Measurements from ENCODE around the gene DHX57.

Gene DHX57

DNA sequence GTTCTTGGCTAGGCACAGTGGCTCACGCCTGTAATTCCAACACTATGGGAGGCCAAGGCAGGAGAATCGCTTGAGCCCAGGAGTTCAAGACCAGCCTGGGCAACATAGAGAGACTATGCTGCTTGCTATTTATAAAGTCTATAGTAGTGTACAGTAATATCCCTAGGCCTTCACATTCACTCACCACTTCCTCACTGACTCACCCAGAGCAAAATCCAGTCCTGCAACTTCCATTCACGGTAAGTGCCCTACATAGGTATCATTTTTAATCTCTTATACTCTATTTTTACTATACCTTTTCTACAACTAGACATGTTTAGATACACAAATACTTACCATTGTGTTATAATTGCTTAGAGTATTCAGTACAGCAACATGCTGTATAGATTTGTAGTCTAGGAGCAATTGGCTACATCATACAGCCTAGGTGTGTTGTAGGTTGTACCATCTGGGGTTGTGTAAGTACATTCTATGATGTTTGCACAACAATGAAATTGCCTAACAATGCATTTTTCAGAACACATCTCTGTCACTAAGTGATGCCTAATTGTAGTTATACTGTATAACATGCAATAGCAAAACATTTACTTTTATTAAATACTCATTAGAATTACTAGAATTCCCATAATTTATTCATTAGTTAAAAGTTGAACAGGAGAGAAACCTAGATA is 8.8 kb downstream of the DHX57 start:
- no peak for DNase-seq

DNA sequence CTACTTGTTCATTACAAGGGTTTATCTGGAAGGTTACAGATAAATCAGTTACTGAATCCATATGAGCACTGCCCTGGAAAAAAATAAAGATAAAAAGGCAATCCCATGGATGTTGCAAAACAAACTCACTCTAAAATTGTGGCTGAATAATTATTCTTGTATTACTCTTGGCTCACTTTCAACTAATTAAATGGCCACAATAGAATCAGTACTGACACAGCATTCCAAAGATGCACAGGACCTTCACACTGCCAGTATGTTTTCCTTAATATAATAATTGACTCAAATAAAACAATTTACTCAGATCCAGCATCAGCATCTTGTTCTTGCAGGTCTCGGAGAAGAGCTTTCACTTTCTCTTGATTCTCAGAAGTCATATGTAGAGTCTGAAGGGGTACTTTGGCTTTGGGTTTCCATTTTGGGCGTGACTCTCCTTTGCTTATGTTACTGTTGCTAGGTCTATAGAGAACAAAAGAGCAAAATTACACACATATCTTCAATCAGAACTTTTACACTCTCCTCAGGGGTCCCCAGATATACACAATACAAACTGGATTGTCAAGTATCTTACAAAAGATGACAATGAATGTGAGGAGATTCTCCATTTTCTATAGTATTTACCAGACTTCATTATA is 12.6 kb downstream of the DHX57 start:
- DNase-seq: no peak

DNA sequence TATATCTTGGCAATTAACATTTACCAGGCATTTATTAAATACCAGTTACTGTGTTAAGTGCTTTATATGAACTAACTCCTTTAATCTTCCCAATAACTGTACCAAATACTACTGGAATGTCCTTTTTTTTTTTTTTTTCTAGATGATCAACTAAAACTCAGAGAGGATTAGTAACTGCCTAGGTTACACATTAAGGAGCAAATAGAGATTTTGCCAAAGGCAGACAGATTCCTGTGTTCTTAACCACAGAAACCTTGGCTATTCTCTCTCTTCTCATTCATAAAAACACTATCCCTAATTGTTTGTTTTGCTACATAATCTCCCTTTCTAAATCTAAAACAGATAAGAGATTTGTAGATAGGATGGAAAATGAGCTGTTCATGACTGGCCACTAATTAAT is 13.3 kb downstream of the DHX57 start:
- DNase-seq: no peak

DNA sequence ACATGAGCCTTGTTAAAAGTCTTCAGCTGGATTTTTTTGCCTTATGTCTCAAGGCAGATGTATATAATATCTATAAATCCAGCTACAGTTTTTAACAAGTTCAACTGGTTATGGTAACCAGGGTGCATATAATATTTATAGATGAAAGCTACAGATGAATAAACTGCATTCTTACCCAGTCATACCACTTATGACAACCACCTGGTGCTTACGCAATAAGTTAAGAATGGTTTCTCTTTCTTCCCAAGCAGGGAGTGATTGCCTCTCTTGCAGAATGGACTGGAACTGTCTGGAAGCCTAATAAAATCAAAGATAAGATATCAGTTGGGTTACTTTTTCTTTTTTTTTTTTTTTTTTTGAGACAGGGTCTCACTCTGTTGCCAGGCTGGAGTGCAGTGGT is 19.6 kb downstream of the DHX57 start:
- DNase-seq: peak; percentile 59

DNA sequence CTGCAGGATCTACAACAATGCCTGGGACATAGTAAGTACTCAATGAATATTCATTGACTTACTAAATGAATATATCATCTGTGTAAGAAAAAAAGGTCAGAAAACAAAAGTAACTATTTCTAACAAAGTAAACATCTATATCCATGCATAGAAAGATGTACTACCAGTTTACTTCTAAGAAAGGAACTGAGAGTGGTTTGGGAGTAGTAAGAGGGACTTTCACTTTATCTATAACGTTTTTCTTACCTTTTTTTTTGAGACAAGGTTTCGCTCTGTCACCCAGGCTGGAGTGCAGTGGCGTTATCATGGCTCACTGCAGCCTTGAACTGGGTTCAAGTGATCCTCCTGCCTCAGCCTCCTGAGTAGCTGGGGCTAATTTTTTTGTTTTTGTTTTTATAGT is 25.7 kb downstream of the DHX57 start:
- DNase-seq: no peak

DNA sequence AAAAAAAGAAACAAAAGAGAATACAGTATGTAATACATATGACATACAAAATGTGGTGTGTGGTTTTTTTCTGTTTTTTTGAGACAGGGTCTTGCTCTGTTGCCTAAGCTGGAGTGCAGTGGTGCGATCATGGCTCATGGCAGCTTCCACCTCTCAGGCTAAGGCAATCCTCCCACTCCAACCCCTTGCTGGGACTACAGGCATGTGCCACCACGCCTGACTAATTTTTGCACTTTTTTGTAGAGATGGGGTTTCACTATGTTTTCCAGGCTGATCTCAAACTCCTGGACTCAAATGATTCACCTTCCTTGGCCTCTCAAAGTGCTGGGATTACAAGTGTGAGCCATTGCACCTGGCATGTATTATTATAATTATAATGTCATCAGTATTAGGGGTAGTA is 38.9 kb downstream of the DHX57 start:
- peak; percentile 66 for DNase-seq

DNA sequence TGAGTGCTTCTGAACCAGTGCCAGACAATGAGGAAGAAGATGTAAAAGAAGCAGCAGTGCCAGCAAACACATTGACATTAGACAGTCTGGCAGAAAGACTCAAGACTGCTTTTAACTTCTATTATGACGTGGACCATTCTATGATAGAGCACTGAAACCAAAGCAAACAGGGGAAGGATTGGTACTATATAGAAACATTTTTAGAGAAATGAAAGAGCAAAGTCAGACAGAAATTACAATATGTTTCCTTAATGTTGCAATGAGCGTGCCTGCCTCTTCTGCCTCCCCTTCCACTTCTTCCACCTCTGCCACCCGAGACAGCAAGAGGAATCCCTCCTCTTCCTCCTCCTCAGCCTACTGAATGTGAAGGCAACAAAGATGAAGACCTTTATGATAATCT is 39.7 kb downstream of the DHX57 start:
- peak; percentile 94 for DNase-seq

DNA sequence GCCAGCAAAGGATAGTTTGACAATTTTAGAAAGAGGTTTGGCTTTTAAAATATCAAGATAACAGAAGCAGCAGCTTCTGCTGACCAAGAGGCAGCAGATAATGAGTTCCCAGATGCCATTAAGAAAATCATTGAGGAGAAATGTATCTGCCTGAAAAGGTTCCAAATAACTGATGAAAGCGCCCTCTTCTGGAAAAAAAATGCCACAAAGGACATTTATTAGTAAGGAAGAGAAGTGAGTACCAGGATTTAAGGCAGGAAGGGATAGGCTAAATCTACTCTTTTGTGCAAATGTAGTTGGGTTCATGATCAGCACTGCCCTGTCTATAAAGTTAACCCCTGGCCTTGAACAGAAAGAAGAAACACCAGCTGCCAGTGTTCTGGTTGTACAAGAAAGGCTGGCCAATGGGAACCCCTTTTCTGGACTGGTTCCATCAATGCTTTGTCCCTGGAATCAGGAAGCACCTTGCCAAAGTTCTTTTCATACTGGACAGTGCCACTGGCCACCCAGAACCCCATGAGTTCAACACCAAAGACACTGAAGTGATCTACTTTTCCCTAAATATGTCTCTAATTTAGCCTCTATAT is 40.6 kb downstream of the DHX57 start:
- DNase-seq: peak; percentile 74

DNA sequence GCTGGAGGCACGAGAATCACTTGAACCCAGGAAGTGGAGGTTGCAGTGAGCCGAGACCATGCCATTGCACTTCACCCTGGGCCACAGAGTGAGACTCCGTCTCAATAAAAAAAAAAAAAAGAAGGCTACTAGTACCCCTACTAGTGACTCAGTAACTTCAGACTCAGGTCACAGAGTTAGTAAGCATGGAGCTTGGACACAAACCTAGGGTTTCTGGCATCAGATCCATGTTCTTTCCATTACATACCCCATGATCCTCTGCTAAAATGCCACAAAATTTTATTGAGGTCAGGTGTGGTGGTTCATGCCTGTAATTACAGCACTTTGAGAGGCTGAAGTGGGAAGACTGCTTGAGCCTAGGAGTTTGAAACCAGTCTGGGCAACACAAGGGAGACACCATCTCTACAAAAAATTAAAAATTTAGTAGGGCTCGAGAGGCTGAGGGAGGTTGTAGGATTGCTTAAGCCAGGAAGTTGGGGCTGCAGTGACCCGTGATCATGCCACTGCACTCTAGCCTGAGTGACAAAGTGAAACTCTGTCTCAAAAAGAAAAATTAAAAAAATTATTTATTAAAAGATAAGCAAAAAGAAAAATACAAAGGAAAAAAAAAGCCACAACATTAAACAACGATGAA is 45.1 kb downstream of the DHX57 start:
- DNase-seq: peak; percentile 83

DNA sequence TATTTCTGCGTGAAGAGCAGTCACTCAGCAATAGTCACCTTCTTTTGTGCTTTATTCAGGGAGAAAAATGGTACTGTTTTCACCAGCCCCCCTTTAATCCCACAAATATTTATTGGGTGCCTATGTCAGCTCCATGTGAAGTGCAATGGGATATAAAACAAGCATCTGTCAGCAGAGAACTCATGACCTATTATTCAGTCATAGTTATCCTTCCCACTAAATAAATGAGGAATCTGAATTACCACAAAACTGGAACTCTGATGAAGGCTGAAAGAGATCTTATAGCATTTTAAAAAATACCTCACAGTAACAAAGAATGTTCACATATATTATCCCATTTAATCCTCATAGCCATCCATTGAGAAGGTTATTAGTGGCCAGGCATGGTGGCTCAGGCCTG is 45.8 kb downstream of the DHX57 start:
- peak; percentile 66 for DNase-seq

DNA sequence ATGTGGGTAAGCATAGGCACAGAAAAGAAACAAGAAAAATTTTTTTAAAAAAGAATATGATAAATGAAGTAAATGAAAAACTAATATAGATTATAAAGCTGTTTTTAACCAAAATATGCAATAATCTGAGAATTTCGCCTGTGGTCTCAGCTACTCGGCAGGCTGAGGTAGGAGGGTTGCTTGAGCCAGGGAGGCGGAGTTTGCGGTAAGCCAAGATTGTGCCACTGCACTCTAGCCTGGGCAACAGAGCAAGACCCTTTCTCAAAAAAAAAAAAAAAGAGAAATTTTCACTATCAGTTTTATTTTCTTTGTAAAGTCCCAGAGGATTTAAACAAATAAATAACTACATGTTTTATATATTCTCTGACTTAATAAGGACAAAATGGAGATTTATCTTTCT is 47.3 kb downstream of the DHX57 start:
- peak; percentile 29 for DNase-seq

DNA sequence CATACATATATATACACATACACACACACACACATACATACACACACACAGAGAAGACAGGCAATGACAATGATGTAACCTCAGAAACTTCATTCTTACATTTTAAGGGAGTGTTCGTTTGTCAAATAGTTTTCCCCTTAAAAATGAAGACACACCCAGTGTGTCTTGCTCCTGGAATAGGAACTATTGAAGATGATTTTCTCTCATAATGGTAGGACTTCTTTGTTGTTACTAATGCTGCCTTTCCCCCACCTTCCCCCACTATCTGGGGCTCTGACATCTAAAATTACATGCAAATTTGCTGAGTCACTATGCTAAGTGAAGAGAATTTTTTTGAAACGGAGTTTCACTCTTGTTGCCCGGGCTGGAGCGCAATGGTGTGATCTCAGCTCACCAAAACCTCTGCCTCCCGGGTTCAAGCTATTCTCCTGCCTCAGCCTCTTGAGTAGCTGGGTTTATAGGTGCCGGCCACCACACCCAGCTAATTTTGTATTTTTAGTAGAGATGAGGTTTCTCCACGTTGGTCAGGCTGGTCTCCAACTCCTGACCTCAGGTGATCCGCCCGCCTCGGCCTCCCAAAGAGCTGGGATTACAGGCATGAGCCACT is 48.1 kb downstream of the DHX57 start:
- peak; percentile 95 for DNase-seq

DNA sequence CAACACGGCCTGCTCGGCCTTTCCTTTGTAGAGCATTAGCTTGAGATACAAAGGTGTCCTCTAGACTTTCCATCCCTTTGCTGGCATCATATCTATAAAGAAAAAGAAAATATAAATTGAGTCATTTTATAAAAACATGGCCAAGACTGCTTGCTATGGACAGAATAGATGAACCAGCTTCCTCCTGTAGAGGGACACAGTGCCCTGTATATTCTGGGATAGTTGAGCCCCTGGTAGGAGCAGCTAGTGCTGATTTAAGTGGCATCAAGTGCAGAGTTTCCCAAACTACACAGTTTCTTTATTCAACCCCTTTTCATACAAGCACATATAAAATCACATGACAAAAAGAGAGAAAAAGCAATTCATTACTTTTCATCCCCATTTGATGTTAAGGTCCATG is 49.8 kb downstream of the DHX57 start:
- DNase-seq: no peak

DNA sequence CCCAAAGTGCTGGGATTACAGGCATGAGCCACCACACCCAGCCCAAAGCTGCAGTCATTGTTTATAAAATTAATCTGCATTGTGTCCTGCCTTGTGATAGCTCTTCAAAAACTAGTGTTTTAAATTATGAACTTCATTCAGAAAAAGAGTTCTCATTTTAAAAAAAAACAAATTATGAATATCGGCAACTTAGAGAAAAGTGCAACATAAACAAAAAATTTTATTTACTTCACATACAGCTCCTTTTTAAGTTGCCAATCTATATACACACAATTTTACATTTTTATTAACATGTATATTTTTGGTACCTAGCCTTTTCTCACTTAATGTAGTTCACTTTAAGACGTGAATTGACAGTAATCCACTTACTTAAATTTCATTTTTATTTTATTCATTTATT is 50.8 kb downstream of the DHX57 start:
- DNase-seq: no peak

DNA sequence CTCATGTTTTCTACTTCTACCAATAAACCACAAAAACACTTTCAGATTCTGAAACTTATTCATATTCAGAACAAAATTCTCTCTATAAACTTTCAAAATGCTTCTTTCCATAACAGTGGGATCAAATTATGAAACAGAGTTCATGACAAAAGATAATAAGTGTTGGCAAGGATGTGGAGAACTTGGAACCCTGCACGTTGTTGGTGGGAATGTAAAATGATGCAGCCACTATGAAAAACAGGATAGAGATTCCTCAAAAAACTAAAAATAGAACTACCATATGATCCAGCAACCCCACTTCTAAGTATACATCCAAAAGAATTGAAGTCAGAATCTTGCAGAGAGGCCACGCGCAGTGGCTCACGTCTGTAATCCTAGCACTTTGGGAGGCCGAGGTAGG is 52.3 kb downstream of the DHX57 start:
- no peak for DNase-seq

DNA sequence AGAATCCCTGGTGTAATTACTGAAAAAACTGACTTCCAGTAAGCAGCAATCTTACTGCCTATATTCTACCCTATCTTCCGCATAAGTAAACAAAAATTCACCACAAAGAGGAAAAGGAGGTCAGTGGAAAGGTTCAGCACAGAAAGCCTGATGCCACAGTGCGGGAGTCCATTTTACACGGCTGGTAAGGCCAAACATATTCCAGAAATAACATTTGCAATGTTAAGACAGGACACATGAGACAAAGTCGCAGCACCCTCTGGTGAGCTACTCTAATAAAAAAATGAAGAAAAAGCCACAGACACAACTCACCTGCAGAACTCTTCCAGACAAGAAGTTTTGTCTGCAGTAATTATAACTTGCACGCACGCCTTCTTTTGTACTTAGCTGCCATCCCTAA is 57.2 kb downstream of the DHX57 start:
- no peak for DNase-seq

DNA sequence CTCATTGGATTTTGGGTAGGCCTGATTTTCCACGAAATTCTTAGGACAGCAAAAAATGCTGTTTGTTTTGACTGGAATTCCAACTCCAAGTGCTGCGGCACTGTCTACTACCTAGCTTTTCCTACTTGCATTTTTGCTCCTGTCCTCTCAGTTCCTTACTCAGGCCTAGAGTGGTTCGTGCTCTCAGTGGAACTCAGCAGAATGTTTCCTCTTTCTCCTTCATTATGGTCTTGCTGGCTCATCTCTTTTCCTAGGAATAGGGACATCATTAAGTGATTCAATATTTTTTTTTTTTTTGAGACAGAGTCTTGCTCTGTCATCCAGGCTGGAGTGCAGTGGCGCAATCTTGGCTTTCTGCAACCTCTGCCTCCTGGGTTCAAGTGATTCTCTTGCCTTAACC is 59.8 kb downstream of the DHX57 start:
- peak; percentile 23 for DNase-seq

DNA sequence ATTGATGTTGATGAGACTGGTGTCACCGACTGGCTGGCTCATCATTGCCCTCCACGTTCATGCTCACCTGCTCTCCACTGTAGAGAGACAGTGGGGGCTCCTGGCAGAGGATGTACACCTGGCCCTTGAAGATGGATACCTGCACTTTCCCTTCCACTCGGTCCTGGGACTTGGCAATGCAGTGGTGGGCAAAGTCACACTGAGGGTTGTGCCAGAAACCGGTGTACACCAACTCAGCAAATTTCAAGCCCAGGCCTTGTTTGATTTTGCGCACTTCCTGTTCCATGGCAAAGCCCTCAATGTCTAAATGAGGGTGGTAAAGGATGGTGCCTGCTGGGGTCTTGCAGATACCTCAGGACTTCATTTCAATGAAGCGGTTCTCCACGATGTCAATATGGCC is 65.2 kb downstream of the DHX57 start:
- DNase-seq: no peak

DNA sequence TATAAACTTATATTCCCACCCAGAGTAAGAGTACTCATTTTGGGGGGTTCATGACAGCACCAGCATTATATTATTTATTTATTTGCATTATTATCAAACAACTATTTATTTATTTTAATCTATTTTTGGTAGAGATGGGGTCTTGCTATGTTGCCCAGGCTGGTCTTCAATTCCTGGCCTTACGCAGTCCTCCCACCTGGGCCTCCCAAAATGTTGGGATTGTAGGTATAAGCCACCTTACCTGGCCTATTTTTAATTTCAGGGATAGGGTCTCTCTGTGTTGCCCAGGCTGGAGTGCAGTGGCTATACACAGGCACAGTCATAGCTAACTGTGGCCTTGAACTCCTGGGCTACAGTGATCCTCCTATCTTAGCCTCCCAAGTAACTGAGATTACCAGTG is 67.1 kb downstream of the DHX57 start:
- DNase-seq: no peak

DNA sequence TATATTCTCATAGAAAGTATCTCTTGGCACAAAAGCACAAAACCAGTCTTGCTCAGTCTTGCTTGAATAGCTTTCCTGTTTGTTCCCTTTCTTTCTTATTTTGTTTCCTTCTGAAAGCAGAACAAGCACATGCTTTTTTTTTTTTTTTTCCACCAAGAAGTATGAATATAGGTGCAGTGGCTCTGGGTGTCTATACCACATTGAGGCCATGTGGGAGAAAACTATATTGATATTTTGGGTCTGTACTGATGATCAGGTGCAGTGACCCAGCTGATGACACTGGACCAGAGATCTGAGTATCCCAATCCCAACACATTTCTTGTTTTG is 69.0 kb downstream of the DHX57 start:
- peak; percentile 57 for DNase-seq

DNA sequence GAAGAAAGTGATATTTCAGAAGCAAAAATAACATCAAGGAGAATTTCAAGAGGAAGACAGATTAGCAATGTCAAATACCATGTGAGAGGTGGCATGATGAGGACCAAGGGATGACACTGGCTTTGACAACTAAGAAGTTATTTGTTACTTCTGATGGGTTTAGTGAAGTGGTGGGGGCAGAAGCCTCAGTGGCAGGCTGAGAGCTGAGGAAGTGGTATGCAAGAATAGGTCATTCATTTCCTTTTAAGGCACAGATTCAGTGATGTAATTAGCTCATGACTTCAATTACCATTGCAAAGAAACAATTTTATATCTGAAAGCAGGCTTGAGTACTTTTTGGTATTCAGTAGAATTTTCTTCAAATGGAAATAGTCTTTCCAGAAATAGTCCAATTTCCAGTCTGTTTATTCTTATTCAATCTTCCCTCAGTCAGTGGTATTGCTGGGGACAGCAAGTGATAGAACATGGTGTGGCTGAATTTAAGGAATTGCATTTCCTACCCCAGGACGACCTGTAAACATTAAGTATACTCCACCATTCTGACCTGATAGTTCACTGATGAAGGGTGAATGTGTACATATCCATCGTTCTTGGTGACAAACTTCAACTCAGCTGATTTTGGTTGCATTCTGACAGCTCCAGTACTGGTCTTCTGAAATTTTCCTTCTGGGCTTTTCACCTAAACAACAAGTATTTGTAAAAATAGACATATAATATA is 69.6 kb downstream of the DHX57 start:
- peak; percentile 90 for DNase-seq

DNA sequence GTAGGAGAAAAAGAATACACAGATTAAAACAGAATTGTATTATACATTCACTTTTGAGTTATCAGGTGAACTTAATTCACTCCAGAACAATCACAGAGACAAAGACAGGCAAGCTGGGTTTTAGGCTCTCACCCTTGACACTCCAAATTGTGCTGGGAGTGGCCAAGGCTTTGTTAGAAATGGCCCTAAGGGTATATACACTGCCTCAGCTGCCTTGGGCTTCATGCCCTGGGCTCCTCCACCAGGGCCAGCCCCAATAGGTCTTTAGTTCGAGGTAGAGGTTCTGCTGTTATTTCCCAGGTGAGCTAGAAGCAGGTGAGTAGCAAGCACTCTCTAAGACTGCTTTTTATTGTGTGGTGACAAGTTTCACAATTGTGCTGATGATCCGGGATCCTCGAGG is 77.8 kb downstream of the DHX57 start:
- no peak for DNase-seq

DNA sequence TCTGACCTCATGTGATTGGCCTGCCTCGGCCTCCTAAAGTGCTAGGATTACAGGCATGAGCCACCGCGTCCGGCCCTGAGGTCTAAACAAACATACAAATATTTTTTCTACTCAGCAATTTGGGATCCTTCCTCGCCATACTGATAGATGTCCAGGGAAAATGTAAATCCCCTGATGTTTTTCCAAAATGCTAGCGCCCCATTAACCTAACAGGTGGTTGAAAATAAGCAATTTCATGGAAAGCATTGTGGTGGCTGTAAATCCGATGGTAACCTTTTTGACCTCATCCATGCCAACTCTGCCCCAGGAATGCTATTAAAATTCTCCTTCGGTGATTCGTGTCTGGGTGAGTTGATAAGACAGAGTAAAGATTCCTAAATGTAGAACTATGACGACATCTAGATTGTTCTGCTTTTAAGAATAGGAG is 78.5 kb downstream of the DHX57 start:
- no peak for DNase-seq

Measured in inflammatory macrophage treated with lipopolysaccharide for 4 hours (primary cell).